ENCODE data around the gene GIT1. TPM values are rescaled to one million over a fixed set of nuclear protein-coding genes. Genes with fewer than 3 reads are reported as not detected.

The GIT1 gene
- total and polyA plus RNA-seq, 2 experiments from 2014 or later: 15.9 to 60.9 TPM

DNA sequence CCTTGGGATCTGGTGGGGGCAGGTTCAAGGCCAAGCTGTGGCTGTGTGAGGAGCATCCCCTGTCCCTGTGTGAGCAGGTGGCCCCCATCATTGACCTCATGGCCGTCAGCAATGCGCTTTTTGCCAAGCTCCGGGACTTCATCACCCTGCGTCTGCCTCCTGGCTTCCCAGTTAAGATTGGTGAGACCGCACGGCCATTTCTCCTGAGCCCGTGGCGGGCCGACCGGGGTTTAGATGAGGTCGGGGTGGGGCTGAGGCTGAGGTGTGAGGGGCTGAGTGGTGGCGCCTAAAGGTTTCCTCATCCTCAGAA, 22.6 kb upstream of the GIT1 start:
- TF ChIP-seq POLR2AphosphoS5 (IDR thresholded peaks at IDR 0.05; ENCODE audit: low read depth) (no peak), CREB1 (CRISPR knock-in tag; IDR thresholded peaks at IDR 0.05; ENCODE audit: low read depth) (no peak), NANOG (IDR thresholded peaks at IDR 0.05; ENCODE audit: borderline replicate concordance) (no peak), STAT1 (IDR thresholded peaks at IDR 0.05; ENCODE audit: unreplicated experiment) (no peak), ZNF331 (CRISPR knock-in tag; IDR thresholded peaks at IDR 0.05; ENCODE audit: low read depth) (no peak), EZH2 (IDR thresholded peaks at IDR 0.05; ENCODE audit: low read depth, unreplicated experiment) (no peak), EZH2phosphoT487 (IDR thresholded peaks at IDR 0.05; ENCODE audit: unreplicated experiment) (no peak), ZNF114 (CRISPR knock-in tag; IDR thresholded peaks at IDR 0.05) (no peak), JUNB (IDR thresholded peaks at IDR 0.05; ENCODE audit: unreplicated experiment) (no peak)
- TF ChIP-seq, protein P1, sequence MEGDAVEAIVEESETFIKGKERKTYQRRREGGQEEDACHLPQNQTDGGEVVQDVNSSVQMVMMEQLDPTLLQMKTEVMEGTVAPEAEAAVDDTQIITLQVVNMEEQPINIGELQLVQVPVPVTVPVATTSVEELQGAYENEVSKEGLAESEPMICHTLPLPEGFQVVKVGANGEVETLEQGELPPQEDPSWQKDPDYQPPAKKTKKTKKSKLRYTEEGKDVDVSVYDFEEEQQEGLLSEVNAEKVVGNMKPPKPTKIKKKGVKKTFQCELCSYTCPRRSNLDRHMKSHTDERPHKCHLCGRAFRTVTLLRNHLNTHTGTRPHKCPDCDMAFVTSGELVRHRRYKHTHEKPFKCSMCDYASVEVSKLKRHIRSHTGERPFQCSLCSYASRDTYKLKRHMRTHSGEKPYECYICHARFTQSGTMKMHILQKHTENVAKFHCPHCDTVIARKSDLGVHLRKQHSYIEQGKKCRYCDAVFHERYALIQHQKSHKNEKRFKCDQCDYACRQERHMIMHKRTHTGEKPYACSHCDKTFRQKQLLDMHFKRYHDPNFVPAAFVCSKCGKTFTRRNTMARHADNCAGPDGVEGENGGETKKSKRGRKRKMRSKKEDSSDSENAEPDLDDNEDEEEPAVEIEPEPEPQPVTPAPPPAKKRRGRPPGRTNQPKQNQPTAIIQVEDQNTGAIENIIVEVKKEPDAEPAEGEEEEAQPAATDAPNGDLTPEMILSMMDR (conservative IDR thresholded peaks at IDR 0.05; ENCODE audit: low read depth in 2 of 2): no peak
- TF ChIP-seq, protein P2, sequence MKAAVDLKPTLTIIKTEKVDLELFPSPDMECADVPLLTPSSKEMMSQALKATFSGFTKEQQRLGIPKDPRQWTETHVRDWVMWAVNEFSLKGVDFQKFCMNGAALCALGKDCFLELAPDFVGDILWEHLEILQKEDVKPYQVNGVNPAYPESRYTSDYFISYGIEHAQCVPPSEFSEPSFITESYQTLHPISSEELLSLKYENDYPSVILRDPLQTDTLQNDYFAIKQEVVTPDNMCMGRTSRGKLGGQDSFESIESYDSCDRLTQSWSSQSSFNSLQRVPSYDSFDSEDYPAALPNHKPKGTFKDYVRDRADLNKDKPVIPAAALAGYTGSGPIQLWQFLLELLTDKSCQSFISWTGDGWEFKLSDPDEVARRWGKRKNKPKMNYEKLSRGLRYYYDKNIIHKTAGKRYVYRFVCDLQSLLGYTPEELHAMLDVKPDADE (IDR thresholded peaks at IDR 0.05): no peak
- TF ChIP-seq, protein P3, sequence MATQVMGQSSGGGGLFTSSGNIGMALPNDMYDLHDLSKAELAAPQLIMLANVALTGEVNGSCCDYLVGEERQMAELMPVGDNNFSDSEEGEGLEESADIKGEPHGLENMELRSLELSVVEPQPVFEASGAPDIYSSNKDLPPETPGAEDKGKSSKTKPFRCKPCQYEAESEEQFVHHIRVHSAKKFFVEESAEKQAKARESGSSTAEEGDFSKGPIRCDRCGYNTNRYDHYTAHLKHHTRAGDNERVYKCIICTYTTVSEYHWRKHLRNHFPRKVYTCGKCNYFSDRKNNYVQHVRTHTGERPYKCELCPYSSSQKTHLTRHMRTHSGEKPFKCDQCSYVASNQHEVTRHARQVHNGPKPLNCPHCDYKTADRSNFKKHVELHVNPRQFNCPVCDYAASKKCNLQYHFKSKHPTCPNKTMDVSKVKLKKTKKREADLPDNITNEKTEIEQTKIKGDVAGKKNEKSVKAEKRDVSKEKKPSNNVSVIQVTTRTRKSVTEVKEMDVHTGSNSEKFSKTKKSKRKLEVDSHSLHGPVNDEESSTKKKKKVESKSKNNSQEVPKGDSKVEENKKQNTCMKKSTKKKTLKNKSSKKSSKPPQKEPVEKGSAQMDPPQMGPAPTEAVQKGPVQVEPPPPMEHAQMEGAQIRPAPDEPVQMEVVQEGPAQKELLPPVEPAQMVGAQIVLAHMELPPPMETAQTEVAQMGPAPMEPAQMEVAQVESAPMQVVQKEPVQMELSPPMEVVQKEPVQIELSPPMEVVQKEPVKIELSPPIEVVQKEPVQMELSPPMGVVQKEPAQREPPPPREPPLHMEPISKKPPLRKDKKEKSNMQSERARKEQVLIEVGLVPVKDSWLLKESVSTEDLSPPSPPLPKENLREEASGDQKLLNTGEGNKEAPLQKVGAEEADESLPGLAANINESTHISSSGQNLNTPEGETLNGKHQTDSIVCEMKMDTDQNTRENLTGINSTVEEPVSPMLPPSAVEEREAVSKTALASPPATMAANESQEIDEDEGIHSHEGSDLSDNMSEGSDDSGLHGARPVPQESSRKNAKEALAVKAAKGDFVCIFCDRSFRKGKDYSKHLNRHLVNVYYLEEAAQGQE (IDR thresholded peaks at IDR 0.05; ENCODE audit: unreplicated experiment): no peak
- TF ChIP-seq, protein P4, sequence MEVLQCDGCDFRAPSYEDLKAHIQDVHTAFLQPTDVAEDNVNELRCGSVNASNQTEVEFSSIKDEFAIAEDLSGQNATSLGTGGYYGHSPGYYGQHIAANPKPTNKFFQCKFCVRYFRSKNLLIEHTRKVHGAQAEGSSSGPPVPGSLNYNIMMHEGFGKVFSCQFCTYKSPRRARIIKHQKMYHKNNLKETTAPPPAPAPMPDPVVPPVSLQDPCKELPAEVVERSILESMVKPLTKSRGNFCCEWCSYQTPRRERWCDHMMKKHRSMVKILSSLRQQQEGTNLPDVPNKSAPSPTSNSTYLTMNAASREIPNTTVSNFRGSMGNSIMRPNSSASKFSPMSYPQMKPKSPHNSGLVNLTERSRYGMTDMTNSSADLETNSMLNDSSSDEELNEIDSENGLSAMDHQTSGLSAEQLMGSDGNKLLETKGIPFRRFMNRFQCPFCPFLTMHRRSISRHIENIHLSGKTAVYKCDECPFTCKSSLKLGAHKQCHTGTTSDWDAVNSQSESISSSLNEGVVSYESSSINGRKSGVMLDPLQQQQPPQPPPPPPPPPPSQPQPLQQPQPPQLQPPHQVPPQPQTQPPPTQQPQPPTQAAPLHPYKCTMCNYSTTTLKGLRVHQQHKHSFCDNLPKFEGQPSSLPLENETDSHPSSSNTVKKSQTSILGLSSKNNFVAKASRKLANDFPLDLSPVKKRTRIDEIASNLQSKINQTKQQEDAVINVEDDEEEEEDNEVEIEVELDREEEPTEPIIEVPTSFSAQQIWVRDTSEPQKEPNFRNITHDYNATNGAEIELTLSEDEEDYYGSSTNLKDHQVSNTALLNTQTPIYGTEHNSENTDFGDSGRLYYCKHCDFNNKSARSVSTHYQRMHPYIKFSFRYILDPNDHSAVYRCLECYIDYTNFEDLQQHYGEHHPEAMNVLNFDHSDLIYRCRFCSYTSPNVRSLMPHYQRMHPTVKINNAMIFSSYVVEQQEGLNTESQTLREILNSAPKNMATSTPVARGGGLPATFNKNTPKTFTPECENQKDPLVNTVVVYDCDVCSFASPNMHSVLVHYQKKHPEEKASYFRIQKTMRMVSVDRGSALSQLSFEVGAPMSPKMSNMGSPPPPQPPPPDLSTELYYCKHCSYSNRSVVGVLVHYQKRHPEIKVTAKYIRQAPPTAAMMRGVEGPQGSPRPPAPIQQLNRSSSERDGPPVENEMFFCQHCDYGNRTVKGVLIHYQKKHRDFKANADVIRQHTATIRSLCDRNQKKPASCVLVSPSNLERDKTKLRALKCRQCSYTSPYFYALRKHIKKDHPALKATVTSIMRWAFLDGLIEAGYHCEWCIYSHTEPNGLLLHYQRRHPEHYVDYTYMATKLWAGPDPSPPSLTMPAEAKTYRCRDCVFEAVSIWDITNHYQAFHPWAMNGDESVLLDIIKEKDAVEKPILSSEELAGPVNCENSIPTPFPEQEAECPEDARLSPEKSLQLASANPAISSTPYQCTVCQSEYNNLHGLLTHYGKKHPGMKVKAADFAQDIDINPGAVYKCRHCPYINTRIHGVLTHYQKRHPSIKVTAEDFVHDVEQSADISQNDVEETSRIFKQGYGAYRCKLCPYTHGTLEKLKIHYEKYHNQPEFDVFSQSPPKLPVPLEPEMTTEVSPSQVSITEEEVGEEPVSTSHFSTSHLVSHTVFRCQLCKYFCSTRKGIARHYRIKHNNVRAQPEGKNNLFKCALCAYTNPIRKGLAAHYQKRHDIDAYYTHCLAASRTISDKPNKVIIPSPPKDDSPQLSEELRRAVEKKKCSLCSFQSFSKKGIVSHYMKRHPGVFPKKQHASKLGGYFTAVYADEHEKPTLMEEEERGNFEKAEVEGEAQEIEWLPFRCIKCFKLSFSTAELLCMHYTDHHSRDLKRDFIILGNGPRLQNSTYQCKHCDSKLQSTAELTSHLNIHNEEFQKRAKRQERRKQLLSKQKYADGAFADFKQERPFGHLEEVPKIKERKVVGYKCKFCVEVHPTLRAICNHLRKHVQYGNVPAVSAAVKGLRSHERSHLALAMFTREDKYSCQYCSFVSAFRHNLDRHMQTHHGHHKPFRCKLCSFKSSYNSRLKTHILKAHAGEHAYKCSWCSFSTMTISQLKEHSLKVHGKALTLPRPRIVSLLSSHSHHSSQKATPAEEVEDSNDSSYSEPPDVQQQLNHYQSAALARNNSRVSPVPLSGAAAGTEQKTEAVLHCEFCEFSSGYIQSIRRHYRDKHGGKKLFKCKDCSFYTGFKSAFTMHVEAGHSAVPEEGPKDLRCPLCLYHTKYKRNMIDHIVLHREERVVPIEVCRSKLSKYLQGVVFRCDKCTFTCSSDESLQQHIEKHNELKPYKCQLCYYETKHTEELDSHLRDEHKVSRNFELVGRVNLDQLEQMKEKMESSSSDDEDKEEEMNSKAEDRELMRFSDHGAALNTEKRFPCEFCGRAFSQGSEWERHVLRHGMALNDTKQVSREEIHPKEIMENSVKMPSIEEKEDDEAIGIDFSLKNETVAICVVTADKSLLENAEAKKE (CRISPR knock-in tag; IDR thresholded peaks at IDR 0.05): no peak

More for the DNA sequence above, 22.6 kb upstream of the GIT1 start:
- H3K4me3 ChIP-seq: no peak overlapping the region
- H3K79me2 ChIP-seq (replicated peaks; ENCODE audit: insufficient read depth): peaks cover 2% of the 10 kb centered on the region; the same call in 1 of the 2 replicates
- peaks cover 26% of the 10 kb centered on the region for H3K4me1 Mint-ChIP-seq
- no peaks in the 10 kb centered on the region; the same call in 2 of the 3 replicates for H3K9me3 Mint-ChIP-seq
- no peaks in the 10 kb centered on the region; the same call in 1 of the 2 replicates for H3K36me3 ChIP-seq (ENCODE audit: insufficient read depth)
- ATAC-seq (no peak), DNase-seq (ENCODE audit: low spot score) (no peak)
- H3K27ac Mint-ChIP-seq: no peak overlapping the region
- H3K4me1 ChIP-seq (ENCODE audit: insufficient read depth): peaks cover 24% of the 10 kb centered on the region
- H3K4me3 Mint-ChIP-seq: no peak overlapping the region
- H3K27me3 Mint-ChIP-seq (ENCODE audit: insufficient read depth, low read depth, poor library complexity): peaks cover 38% of the 10 kb centered on the region
- no peak overlapping the region for H3K27ac ChIP-seq (ENCODE audit: low read depth)
- H3F3A ChIP-seq (replicated peaks; ENCODE audit: low read depth): 0 out of 2 replicates have a peak, but pooled peaks cover 4% of the 10 kb centered on the region
- peaks cover 4% of the 10 kb centered on the region; the same call in 2 of the 3 replicates for H3K36me3 Mint-ChIP-seq (ENCODE audit: low read depth)
- H3K4me2 ChIP-seq: no peak overlapping the region
- no peak overlapping the region for H2AFZ ChIP-seq
- peaks cover 40% of the 10 kb centered on the region for H3K27me3 ChIP-seq (ENCODE audit: insufficient read depth)
- no peaks in the 10 kb centered on the region for H3K9me2 ChIP-seq (ENCODE audit: insufficient read depth)
- peaks cover 7% of the 10 kb centered on the region; the same call in 1 of the 2 replicates for H4K20me1 ChIP-seq (replicated peaks; ENCODE audit: insufficient read depth)

Measured in GM23338 (cell line).